ENCODE measurements around the gene MEP1B. TPM values are rescaled to one million over a fixed set of nuclear protein-coding genes. Genes with fewer than 3 reads are reported as not detected.
"Not testable (repeated sequence)": the region's sequence is repeated elsewhere in the genome, so short reads cannot be mapped to it uniquely, and the experiment has no call there.

MEP1B gene
- total RNA-seq, 1 donor from 2014 or later = not detected

- Histone ChIP-seq H3K4me3 (no peak overlapping the region), H3K36me3 (no peaks in the 10 kb centered on the region), H3K27ac (replicated peaks) (peak overlapping the region; percentile 35), H3K9me3 (replicated peaks) (no peaks in the 10 kb centered on the region), H3K27me3 (ENCODE audit: low read depth) (no peaks in the 10 kb centered on the region), H3K4me1 (peaks cover 17% of the 10 kb centered on the region)
- TF ChIP-seq CTCF (IDR thresholded peaks at IDR 0.05; ENCODE audit: borderline replicate concordance) = no peak
- intact Hi-C loops (cut with micrococcal nuclease) = no loop called here
- peak; percentile 22 for DNase-seq
These were observed 14.6 kb upstream of the MEP1B start for GRCh38 chr18:32175265-32175664.

GRCh38 chr18:32176745-32177144 lies 13.1 kb upstream of the MEP1B start:
- H3K9me3 ChIP-seq (replicated peaks); intact Hi-C loops (cut with micrococcal nuclease); H3K36me3 ChIP-seq; H3K27ac ChIP-seq (replicated peaks); DNase-seq; H3K4me3 ChIP-seq; H3K27me3 ChIP-seq (ENCODE audit: low read depth): not testable (repeated sequence)
- H3K4me1 ChIP-seq = peaks cover 17% of the 10 kb centered on the region

GRCh38 chr18:32177530-32177929 lies 12.3 kb upstream of the MEP1B start:
- intact Hi-C loops (cut with micrococcal nuclease) = no loop called here
- Histone ChIP-seq H3K4me3 (no peak overlapping the region), H3K27ac (replicated peaks) (no peak overlapping the region), H3K4me1 (peaks cover 17% of the 10 kb centered on the region), H3K36me3 (no peaks in the 10 kb centered on the region), H3K9me3 (replicated peaks) (no peaks in the 10 kb centered on the region), H3K27me3 (ENCODE audit: low read depth) (no peaks in the 10 kb centered on the region)
- TF ChIP-seq CTCF (IDR thresholded peaks at IDR 0.05; ENCODE audit: borderline replicate concordance) = no peak
- DNase-seq = no peak

GRCh38 chr18:32183503-32183902 lies 6.3 kb upstream of the MEP1B start:
- Histone ChIP-seq H3K36me3 (no peaks in the 10 kb centered on the region), H3K27me3 (ENCODE audit: low read depth) (no peaks in the 10 kb centered on the region), H3K9me3 (replicated peaks) (peaks cover 23% of the 10 kb centered on the region), H3K4me1 (no peaks in the 10 kb centered on the region), H3K4me3 (no peak overlapping the region), H3K27ac (replicated peaks) (no peak overlapping the region)
- no peak for TF ChIP-seq CTCF (IDR thresholded peaks at IDR 0.05; ENCODE audit: borderline replicate concordance)
- DNase-seq = no peak
- intact Hi-C loops (cut with micrococcal nuclease) = no loop called here

GRCh38 chr18:32190209-32190608 lies 370 bp downstream of the MEP1B start:
- intact Hi-C loops (cut with micrococcal nuclease) = no loop called here
- Histone ChIP-seq H3K4me1 (no peaks in the 10 kb centered on the region), H3K9me3 (replicated peaks) (peaks cover 1% of the 10 kb centered on the region), H3K4me3 (no peak overlapping the region), H3K27me3 (ENCODE audit: low read depth) (no peaks in the 10 kb centered on the region), H3K27ac (replicated peaks) (no peak overlapping the region), H3K36me3 (no peaks in the 10 kb centered on the region)
- TF ChIP-seq CTCF (IDR thresholded peaks at IDR 0.05; ENCODE audit: borderline replicate concordance) = no peak
- DNase-seq = no peak

GRCh38 chr18:32195881-32196815 lies 6.3 kb downstream of the MEP1B start:
- Histone ChIP-seq H3K4me1 (no peaks in the 10 kb centered on the region), H3K27ac (replicated peaks) (no peak overlapping the region), H3K36me3 (no peaks in the 10 kb centered on the region), H3K9me3 (replicated peaks) (no peaks in the 10 kb centered on the region), H3K27me3 (ENCODE audit: low read depth) (no peaks in the 10 kb centered on the region), H3K4me3 (no peak overlapping the region)
- no peak for TF ChIP-seq CTCF (IDR thresholded peaks at IDR 0.05; ENCODE audit: borderline replicate concordance)
- DNase-seq = no peak
- intact Hi-C loops (cut with micrococcal nuclease) = no loop called here

All from left ventricle myocardium inferior (tissue), 1 donor.